Ascending aorta (tissue), 2 donors: ENCODE data around the gene SRSF8. TPM values are rescaled to one million over a fixed set of nuclear protein-coding genes. Genes with fewer than 3 reads are reported as not detected.

Source experiments
- DNase-seq, 2 donors: peaks; one replicate each; pipeline ENCODE4 v3.0.0-alpha.2; 2019; ENCODE audit warnings: low spot score in 2 of 2
- H3K27ac ChIP-seq, 2 donors: fragments of 200-600 bp; sonication (generic); one replicate each; pipeline ENCODE4 v1.5.1; 2016 to 2017; ENCODE audit warnings: mild to moderate bottlenecking in 1 of 2
- H3K27me3 ChIP-seq: fragments of 200-600 bp; sonication (generic); one replicate; pipeline ENCODE4 v1.5.1; 2017
- H3K36me3 ChIP-seq, 2 donors: fragments of 200-600 bp; sonication (generic); one replicate each; pipeline ENCODE4 v1.5.1; 2016
- H3K4me1 ChIP-seq, 2 donors: fragments of 200-600 bp; sonication (generic); one replicate each; pipeline ENCODE4 v1.5.1; 2016 to 2017; ENCODE audit warnings: mild to moderate bottlenecking in 1 of 2
- H3K4me3 ChIP-seq, 2 donors: fragments of 200-600 bp; sonication (generic); one replicate each; pipeline ENCODE4 v1.5.1; 2016 to 2017; ENCODE audit warnings: mild to moderate bottlenecking in 1 of 2
- H3K9me3 ChIP-seq, 2 donors: fragments of 200-600 bp; sonication (generic); one replicate each; pipeline ENCODE4 v1.5.1; 2016
- CTCF ChIP-seq, 3 experiments: fragments of 200-600 bp in 2 of 3; fragments of 450-650 bp in 1 of 3; sonication (generic) in 2 of 3; IDR thresholded peaks; one replicate each; pipeline ENCODE4 v1.5.1; 2016 to 2019; ENCODE audit warnings: antibody characterized with exemption in 3 of 3, mild to moderate bottlenecking in 1 of 3, moderate library complexity in 1 of 3
- intact Hi-C: fragments of 100-400 bp; cut with DNase I; formaldehyde crosslinking; loops from one replicate; pipeline ENCODE4 v1.15.1; 2023
- total RNA-seq: library from RNA; depleted of rRNA; stranded (reverse); fragments of >200 nt; gene quantifications from one replicate; pipeline ENCODE4 v1.1.0, GENCODE V29; 2016

Gene SRSF8
- total RNA-seq, 1 donor from 2014 or later: 42.0 TPM

- no peaks in the 10 kb centered on the region for H3K36me3 ChIP-seq
- peak overlapping the region in 1 of 2 donors; percentile 32 for H3K4me3 ChIP-seq
- no peak for TF ChIP-seq CTCF (IDR thresholded peaks at IDR 0.05)
- intact Hi-C loops: loop anchor here (10.0 kb wide), 2 partner anchors 483 to 563 kb away; no protein-coding TSS in a partner anchor
- H3K9me3 ChIP-seq: no peaks in the 10 kb centered on the region
- H3K27me3 ChIP-seq: no peaks in the 10 kb centered on the region
- H3K4me1 ChIP-seq: peaks cover 14 to 32% of the 10 kb centered on the region in 2 donors
- peak in 1 of 2 donors; percentile 84 for DNase-seq
- H3K27ac ChIP-seq: peak overlapping the region; percentile 80 to 85
These were observed 14.7 kb downstream of the SRSF8 start for GRCh38 chr11:95081412-95081811.

GRCh38 chr11:95082576-95083001 is 15.9 kb downstream of the SRSF8 start:
- no peaks in the 10 kb centered on the region for H3K27me3 ChIP-seq
- H3K4me3 ChIP-seq: no peak overlapping the region
- H3K9me3 ChIP-seq: no peaks in the 10 kb centered on the region
- no peaks in the 10 kb centered on the region for H3K36me3 ChIP-seq
- DNase-seq: no peak
- no peak for TF ChIP-seq CTCF (IDR thresholded peaks at IDR 0.05)
- peaks cover 10 to 22% of the 10 kb centered on the region in 2 donors for H3K4me1 ChIP-seq
- intact Hi-C loops: loop anchor here (10.0 kb wide), 2 partner anchors 482 to 562 kb away; no protein-coding TSS in a partner anchor
- peak overlapping the region; percentile 80 to 85 for H3K27ac ChIP-seq

- Histone ChIP-seq H3K27me3 (no peaks in the 10 kb centered on the region), H3K9me3 (no peaks in the 10 kb centered on the region), H3K36me3 (no peaks in the 10 kb centered on the region), H3K27ac (no peak overlapping the region), H3K4me3 (no peak overlapping the region), H3K4me1 (peaks cover 10 to 27% of the 10 kb centered on the region in 2 donors)
- intact Hi-C loops: loop anchor here (10.0 kb wide), 2 partner anchors 480 to 560 kb away; no protein-coding TSS in a partner anchor
- TF ChIP-seq CTCF (IDR thresholded peaks at IDR 0.05): no peak
- DNase-seq: no peak
These were observed 17.8 kb downstream of the SRSF8 start for GRCh38 chr11:95084509-95084908.

- Histone ChIP-seq H3K27ac (no peak overlapping the region), H3K27me3 (no peaks in the 10 kb centered on the region), H3K9me3 (no peaks in the 10 kb centered on the region), H3K4me1 (peaks cover 10 to 22% of the 10 kb centered on the region in 2 donors), H3K4me3 (no peak overlapping the region), H3K36me3 (no peaks in the 10 kb centered on the region)
- DNase-seq: no peak
- TF ChIP-seq CTCF (IDR thresholded peaks at IDR 0.05): no peak
- intact Hi-C loops: loop anchor here (5.0 to 10.0 kb wide), 3 partner anchors 147 to 560 kb away; partner anchors contain the start of gene SESN3
These were observed 18.5 kb downstream of the SRSF8 start for GRCh38 chr11:95085117-95085816.

GRCh38 chr11:95086151-95086550 is 19.4 kb downstream of the SRSF8 start:
- Histone ChIP-seq H3K27me3 (no peaks in the 10 kb centered on the region), H3K4me1 (peaks cover 7 to 21% of the 10 kb centered on the region in 2 donors), H3K9me3 (no peaks in the 10 kb centered on the region), H3K36me3 (no peaks in the 10 kb centered on the region), H3K4me3 (no peak overlapping the region), H3K27ac (no peak overlapping the region)
- no peak for TF ChIP-seq CTCF (IDR thresholded peaks at IDR 0.05)
- no peak for DNase-seq
- intact Hi-C loops: loop anchor here (5.0 to 10.0 kb wide), 3 partner anchors 146 to 559 kb away; partner anchors contain the start of gene SESN3
